ENCODE data around the gene FRMPD2.
"Not testable (repeated sequence)": the region's sequence is repeated elsewhere in the genome, so short reads cannot be mapped to it uniquely, and the experiment has no call there.

FRMPD2 gene

DNA sequence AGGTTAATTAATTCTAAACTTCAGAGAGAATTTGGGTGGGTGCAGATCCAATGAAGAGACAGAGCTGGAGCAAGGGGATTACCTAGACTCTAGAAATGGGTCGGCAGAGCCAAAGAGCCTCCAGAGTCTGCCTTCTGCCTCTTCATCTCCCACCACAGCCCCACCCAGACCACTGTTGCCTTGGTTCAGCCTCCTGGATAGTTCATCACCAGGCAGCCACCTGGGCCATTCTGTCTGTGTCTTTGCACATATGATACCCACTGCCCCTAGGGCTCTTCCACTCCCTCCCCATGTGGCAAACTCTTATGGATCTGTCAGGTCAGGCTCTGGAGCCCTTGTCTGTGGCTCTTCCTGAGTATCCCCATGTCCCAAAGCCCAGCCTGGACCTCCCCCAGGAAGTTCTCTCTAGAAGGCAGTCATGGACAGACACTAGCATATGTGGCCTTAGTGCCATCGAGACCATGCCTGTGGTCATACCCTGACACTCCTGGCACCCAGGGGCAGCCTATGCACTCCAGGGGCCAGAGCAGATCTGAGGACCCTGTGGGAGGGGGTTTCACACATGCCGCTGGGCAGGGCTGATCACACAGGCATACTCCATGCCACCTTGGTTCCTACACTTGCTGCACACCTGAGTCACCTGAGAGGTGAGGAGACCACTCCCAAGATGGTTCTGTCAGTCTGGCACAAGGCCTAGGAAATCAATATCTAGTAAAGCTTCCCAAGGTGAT lies 41.6 kb downstream of the FRMPD2 start:
- no peak for DNase-seq (ENCODE audit: low read depth)

DNA sequence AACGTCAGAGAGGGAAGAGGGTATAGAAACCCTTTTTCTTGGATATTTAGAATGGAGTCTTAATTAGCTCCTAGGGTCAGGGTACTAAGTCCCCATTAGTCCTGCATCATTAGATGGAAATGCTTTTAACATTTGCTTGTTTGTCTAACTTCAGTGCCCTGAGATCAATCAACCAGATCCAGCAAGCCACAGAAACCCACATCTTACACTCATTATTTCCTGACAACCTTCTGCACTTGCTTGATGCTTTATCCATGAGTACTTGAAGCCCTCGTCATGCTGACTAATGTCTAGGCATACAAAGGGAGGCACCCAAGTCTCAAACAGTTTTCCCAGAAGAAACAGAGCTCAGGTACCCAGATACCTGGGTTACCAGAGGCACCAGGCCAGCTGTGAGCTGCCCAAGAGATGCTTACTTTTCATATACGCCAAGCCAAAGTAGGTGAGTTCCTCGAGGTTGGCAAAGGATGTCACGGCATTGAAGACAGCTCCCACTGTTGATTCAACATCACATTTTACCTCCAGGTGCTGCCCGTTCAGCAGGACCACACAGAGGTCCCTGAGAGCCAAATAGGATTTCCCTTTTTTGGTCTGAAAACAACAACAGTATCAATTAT lies 42.7 kb downstream of the FRMPD2 start:
- DNase-seq (ENCODE audit: low read depth): no peak

DNA sequence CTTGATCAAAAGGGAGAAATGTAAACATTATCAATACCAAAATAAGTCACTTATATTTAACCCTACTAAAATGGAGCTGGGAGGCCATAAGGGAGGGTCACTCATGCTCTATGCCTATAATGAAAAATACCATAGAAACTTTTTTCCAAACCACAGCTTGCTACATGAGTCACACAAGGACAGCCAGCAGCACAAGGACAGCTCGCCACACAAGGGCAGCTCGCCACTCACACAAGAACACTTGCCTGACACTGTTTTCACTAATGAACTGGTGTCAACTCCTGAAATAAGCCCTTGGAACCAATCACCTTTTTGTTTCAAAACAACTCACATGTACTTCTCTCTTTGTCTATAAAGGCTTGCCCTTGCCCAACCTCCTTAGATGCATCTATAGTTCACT lies 43.3 kb downstream of the FRMPD2 start:
- no peak for DNase-seq (ENCODE audit: low read depth)

DNA sequence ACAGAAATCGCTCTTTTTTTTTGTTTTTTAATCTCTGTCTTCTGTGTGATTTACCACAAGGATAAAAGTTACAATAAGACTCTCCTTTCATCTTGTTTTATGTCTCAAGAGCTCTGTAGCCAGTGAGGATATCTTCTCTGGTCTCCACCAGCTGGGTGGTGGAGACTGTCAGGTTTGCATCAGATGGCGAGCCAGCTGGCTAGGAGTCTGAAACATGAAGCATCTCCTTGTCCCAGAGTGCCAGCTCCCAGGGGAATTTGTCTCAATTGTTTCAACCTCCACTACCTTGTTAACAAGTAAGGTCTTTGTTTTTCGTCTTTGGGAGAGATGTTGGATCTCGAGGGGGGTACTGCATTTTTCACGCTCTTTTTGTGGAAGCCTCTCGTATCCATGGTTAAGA lies 47.3 kb downstream of the FRMPD2 start:
- DNase-seq (ENCODE audit: low read depth): no peak

DNA sequence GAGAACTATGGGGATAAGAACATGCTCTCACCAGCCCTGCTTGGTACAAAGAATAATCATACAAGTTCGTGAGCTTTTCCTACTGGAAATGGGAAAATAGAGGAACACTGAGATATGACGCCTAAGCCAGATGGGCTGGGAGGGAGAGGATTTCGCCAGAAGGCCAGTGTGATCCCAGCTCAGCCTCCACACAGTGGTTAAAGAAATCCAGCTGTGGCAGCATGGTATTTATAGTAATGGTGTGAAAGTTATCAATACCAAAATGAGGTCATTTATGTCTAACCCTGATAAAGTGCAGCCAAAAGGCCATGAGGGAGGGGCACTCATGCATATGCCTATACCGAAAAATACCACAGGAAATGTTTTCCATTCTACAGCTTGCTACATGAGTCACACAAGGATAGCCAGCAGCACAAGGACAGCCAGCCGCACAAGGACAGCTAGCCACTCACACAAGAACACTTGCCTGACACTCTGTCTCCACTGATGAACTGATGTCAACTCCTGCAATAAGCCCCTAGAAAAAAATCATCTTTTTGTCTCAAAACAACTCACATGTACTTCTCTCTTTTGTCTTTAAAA lies 49.4 kb downstream of the FRMPD2 start:
- DNase-seq (ENCODE audit: low read depth): peak; percentile 5

DNA sequence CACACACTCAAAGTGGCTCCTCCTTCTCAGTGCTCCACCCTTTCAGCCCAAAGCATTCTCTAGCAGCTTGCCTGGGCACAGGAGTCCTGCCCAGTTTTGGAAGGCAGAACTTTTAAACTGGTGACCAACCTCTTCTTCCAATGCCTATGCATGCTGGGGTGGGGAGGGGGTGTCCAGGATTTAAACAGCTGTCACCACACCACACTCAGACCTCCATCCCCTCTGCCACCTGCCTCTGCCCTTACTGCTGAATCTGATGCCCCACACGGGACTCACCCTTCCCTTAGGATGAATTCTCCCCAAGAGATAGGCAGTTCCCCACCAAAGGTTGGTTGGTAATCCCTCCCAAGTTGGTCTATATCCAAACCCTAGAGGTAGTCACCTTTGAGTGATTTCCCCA lies 50.2 kb downstream of the FRMPD2 start:
- no peak for DNase-seq (ENCODE audit: low read depth)

DNA sequence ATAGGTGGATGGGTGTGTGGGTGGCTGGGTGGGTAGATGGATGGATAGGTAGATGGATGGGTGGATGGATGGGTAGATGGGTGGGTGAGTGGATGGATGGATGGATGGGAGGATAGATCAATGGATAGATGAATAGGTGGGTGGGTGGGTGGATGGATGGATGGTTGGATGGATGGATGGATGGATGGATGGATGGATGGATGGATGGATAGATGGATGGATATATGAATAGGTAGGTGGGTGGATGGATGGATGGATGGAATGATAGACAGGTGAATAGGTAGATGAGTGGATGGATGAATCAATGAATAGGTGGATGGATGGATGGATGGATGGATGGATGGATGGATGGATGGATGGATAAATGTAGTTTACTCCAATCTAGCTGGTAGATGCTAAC lies 52.7 kb downstream of the FRMPD2 start:
- DNase-seq (ENCODE audit: low read depth): no peak

DNA sequence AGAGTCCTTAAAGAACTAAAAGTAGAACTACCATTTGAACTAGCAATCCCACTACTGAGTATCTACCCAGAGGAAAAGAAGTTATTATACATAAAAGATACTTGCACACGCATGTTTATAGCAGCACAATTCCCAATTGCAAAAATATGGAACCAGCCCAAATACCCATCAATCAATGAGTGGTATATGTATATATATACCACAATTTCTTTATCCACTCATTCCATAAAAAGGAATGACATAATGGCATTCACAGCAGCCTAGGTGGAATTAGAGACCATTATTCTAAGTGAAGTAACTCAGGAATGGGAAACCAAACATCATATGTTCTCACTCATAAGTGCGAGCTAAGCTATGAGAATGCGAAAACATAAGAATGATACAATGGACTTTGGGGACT lies 53.5 kb downstream of the FRMPD2 start:
- not testable (repeated sequence) for DNase-seq (ENCODE audit: low read depth)

DNA sequence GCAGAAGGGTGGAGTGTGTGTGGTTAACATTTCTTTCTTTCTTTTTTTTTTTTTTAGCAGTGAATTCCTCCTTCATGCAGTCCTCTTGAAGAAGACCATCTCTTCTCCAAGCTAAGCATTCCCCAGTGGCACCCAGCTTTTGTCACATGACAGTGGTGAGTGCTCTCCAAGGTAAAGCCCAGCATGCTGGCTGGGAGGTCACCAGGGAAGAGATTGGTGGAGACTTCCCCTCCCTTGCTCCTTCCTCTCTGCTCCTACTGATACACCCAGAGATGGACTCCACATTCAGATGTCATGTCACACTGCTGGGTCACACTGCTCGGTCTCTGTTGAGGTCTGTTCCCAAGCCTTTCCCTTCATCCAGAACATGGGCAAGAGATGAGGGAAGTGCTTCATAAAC lies 55.3 kb downstream of the FRMPD2 start:
- no peak for DNase-seq (ENCODE audit: low read depth)

DNA sequence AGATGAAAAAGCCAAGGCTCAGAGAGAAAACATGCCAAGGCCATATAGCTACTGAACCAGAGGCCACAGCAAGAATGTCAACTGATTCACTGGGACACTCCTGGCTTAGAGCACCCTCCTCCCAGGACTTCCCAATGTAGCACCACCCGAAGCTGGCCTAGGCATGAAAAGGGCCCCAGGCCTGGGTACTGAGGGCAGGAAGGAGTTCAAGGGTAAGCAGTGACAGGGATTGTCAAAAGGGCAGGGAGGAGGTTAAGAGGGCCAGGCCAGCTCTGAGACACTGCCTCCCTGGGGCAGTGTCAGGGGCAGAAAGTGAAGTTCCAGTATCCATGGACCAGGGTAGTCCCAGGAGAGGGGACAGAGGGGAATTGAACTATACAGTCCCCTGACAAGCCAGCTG lies 57.8 kb downstream of the FRMPD2 start:
- DNase-seq (ENCODE audit: low read depth): no peak

DNA sequence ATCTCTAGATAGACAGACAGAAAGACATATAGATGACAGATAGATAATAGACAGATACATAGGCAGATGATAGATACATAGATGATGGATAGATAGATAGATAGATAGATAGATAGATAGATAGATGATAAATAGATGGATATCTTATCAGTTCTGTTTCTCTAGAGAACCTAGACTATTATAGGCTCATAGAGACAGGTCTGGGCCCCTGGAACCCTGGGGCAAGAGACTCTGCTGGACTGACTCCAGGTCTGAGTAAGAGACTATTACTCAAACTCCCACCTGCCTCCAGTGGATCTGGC lies 58.3 kb downstream of the FRMPD2 start:
- no peak for DNase-seq (ENCODE audit: low read depth)

DNA sequence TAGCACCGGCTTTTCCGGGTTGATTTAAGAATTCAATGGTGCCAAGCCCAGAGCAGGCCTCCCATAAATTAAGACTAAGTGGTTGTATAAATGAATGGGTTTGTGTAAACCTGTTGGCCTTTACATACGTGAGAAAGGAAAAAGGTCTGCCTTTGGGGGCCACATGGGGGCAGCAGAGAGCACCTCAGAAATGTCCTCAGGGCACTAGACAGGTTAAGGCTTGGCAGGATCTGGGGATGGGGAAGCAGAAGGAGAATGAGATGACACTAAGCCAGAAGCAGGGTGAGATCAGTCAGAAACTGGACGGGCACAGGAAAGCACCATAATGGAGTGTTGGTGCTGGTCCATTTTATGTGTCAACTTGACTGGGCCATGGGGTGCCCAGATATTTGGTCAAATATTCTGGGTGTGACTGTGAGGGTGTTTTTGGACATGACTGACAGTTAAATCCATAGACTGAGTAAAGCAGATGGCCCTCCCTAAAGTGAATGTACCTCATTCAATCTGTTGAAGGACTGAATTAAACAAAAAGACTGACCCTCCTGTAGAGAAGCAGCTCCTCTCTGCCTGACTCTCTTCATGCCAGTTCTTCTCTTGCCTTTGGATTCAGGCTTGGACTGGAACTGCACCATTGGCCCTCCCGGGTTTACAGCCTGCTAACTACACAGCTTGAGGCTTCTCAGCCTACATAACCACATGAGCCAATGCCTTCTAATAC lies 58.9 kb downstream of the FRMPD2 start:
- peak; percentile 38 for DNase-seq (ENCODE audit: low read depth)

DNA sequence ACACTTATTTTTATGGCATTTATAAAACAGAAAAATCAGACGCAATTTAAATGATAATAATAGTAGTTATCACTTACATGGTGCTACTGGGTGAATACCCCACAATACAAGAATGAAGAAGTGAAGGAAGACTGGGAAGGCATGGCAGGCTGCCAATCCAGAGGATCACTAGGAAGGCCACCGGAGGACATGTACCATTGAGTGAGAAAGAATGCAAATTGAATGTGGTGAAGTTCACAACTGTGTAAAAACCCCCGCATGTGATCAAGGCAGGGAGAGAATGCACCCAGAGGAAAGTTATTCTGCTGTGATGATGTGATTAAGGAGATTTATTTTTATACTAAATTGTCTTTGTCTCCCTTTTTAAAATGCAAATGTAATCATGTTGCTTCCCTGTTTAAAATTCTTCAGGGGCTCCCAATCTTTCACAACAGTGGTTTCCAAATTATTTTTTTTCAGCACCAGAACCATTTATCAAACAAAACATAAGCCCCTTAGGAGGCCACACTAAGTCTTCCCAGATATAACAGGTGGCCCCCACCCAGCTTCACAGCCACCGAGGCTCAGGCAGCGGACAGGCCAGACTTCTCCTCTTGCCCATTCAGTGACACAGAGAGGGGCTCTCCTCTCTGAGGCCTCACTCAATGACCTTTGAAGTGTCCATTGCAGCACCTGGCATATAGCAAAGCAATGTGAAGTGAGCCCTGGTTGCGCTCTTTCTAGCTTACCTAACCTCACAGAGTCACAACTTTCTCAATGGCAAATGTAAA lies 59.6 kb downstream of the FRMPD2 start:
- no peak for DNase-seq (ENCODE audit: low read depth)

DNA sequence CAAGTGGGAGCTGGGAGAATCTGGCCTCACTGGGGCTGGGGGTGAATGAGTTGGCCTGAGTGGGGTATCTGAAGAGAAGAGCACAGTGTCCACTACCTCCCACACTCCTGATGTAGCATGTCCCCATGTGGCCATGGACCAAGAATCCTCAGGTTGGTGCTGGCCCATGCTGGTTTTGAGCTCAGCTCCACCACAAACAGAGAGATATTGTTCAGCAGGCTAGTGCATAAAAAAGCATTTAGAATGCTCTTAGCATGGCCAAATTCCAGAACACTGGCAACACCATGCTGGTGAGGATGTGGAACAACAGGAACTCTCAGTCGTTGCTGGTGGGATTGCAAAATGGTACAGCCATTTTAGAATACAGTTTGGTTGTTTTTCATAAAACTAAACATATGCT lies 61.4 kb downstream of the FRMPD2 start:
- DNase-seq (ENCODE audit: low read depth): no peak

DNA sequence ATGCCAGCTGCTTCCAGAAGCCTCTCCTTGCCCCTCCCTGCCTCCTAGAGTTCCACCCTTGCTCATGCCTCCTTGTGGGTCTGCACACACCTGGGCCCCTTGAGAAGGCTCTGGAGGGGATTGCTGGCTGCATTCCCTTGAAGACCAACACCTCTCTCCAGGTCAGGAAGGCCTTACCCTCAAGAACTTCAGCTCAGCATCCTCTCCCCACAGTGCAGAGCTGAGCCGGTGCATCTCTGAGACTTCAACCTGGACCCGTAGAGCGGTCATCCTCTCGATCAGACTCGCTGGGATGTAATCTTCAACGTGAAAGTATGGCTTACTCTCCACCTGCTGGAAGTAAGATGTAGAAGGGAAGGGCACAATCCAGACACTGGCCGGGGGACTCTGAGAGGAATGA lies 62.7 kb downstream of the FRMPD2 start:
- DNase-seq (ENCODE audit: low read depth): no peak

DNA sequence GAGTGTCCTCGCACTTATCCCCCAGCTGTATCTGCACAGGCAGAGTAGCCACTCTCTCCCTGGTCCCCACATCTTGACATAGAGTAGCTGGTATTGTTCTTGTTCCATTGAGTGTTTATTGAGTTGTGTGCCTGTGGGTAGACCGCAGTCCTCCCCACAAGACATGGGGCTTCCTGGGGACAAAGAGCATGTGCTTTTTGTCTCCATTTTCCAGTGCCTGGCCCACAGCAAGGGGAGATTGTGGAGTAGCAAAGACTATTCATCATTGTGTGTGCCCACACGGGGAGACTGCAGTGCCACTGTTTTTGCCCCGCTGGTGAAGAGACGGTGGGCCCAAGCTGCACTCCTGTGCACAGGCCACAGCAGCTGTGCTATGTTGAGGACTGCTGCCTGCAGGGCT lies 63.5 kb downstream of the FRMPD2 start:
- no peak for DNase-seq (ENCODE audit: low read depth)

DNA sequence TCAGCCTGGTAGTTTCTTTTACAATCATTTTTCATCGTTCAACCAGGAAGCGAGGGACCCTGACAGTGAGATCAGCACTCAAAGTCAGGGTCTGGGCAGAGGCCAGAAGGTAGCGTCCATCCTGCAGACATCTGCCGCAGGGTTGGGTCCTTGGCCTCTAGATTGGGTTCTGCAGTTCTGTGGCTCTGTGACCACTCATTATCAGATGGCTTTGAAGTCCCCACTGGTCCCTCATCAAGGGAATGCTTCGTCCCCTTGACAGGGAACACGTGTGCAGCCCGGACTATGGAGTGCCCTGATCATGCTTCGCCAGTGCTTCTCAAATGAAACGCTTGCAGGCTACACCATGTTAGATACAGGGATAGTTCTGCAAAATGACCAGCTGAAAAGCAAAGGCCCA lies 64.1 kb downstream of the FRMPD2 start:
- DNase-seq (ENCODE audit: low read depth): no peak

DNA sequence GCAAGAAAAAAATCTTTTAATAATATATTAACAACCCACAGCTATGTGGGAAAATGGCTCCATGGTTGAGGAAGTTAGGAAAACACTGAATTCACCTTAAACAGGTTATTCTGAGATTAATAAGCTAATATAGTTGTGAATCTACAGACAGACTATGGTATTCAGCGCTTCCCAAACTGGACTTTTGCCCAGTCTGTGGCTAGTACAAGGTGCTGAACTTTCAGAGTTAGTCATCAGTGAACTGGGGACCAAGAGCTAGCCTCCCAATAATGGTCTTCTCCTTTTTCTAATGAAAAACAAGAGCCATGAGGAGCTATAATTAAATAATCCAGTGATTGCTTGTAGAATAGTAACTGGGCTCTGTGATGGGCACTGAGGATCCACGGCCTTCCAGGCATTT lies 65.3 kb downstream of the FRMPD2 start:
- peak; percentile 73 for DNase-seq (ENCODE audit: low read depth)

DNA sequence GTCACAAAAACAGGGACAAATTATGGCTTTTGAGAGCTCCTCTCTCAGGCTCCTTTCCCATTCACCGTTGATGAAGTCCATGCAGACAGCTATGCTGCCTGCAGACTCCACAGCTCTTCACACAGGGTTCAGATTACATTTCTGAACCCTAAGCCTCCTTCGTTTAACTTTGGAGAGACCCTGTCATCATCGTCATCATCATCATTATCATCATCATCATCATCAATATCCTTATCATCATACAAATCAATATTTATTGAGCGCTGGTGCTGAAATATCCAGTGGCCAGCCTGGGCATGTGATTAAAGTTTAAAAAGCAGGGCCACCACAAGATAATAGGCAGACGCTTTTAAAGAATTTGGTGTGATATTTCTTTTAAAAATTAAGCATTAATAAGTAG lies 66.6 kb downstream of the FRMPD2 start:
- DNase-seq (ENCODE audit: low read depth): no peak

DNA sequence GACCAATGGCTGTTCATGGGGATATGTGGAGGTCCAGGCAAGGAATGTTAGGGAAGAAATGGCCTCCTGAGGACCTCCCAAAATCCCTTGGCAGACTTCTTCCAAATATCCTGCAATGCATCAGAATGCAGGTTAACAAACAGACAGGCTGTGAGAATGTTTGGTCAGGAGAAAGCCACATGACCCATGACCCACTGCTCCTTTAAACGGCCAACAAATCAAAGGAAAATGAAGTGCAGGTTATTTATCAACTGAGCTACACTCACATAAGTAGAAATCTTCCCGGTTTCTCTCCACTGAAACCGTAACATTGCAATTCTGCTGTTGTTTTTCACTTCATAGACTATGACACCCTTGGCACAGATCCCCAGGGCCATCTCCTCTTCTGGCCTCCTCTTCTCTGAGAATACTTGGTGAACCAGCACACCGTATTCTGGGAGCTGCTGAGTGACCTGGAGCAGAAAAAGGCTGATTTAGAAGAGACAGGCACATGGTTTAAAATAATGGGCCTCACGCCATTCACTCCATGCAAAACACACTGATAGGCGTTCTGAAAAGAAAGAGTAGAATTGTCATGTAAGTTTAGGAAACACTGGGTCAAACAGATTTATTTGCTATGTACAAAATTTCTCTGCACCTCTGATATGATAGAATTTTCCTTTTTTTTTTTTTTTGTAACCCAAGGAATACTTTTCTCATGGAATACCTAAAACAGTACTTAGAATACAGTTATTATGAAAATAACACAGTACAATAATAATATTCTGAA lies 67.8 kb downstream of the FRMPD2 start:
- no peak for DNase-seq (ENCODE audit: low read depth)

DNA sequence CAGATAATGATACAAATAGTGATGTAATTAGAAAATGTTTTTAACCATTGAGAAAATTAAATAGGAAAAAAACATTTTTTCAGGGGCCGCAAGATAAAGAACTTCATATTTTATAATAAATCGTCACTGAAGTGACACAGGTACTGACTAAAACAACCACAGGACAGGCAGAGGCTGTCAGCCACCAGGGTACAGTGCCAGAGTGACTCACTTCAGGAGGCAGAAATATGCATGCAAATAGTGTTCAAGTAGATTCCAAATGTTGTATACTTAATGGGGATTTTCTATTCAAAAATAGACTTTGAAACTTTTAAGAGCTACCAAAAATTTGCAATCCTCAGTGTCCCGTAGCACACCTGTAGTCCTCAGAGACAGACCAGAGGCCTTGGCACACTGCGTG lies 68.6 kb downstream of the FRMPD2 start:
- no peak for DNase-seq (ENCODE audit: low read depth)
